ENCODE results near the gene SMAD2.

GRCh38 chr18:47953471-47953931 is 23.0 kb upstream of the SMAD2 start:
- TF ChIP-seq EZH2phosphoT487 (IDR thresholded peaks at IDR 0.05; ENCODE audit: insufficient read depth, low read depth) = no peak
- no peak for TF ChIP-seq EZH2 (IDR thresholded peaks at IDR 0.05; ENCODE audit: insufficient read depth, poor library complexity, severe bottlenecking)

All from GM23248 (cell line).